ENCODE results near the gene BBS10. TPM values are rescaled to one million over a fixed set of nuclear protein-coding genes. Genes with fewer than 3 reads are reported as not detected.
A peak's percentile ranks its signal among the peaks of the same experiment; 100 is the strongest.

The BBS10 gene
- total RNA-seq, 1 donor from 2014 or later: 10.9 TPM

GRCh38 chr12:76346798-76347420, 1.3 kb downstream of the BBS10 start:
- Mint-ChIP-seq H3K27me3 (ENCODE audit: unreplicated experiment) (no peaks in the 10 kb centered on the region), H3K9me3 (ENCODE audit: unreplicated experiment) (peaks cover 6% of the 10 kb centered on the region), H3K4me3 (ENCODE audit: unreplicated experiment) (peak overlapping the region; percentile 91), H3K4me1 (ENCODE audit: low read depth, unreplicated experiment) (peaks cover 13% of the 10 kb centered on the region), H3K36me3 (ENCODE audit: unreplicated experiment) (no peaks in the 10 kb centered on the region), H3K27ac (ENCODE audit: unreplicated experiment) (peak overlapping the region; percentile 76)
- TF ChIP-seq, protein P1, sequence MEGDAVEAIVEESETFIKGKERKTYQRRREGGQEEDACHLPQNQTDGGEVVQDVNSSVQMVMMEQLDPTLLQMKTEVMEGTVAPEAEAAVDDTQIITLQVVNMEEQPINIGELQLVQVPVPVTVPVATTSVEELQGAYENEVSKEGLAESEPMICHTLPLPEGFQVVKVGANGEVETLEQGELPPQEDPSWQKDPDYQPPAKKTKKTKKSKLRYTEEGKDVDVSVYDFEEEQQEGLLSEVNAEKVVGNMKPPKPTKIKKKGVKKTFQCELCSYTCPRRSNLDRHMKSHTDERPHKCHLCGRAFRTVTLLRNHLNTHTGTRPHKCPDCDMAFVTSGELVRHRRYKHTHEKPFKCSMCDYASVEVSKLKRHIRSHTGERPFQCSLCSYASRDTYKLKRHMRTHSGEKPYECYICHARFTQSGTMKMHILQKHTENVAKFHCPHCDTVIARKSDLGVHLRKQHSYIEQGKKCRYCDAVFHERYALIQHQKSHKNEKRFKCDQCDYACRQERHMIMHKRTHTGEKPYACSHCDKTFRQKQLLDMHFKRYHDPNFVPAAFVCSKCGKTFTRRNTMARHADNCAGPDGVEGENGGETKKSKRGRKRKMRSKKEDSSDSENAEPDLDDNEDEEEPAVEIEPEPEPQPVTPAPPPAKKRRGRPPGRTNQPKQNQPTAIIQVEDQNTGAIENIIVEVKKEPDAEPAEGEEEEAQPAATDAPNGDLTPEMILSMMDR (IDR thresholded peaks at IDR 0.05; ENCODE audit: partially characterized antibody, unreplicated experiment): no peak
- no peak for DNase-seq

DNA sequence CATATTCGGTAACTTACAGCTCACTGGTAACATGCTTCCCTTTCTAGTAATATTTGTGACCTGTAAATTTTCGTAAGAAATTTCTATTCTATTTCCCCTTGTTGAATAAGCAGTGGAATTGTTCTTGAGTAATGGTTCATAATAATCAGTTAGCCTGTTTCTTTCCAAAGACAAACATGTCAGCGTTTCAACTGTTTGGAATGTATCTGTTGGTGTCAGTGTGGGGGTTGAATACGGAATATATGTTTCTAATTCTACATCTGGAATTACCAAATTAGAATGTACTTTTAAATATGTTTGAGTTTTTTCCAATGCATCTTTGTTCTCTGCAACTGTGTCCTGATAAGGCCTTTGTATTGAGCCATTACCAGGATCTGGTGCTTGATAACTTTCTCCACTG, 2.0 kb downstream of the BBS10 start:
- Mint-ChIP-seq H3K36me3 (ENCODE audit: unreplicated experiment) (no peaks in the 10 kb centered on the region), H3K4me3 (ENCODE audit: unreplicated experiment) (peak overlapping the region; percentile 91), H3K9me3 (ENCODE audit: unreplicated experiment) (peaks cover 6% of the 10 kb centered on the region), H3K27ac (ENCODE audit: unreplicated experiment) (no peak overlapping the region), H3K27me3 (ENCODE audit: unreplicated experiment) (no peaks in the 10 kb centered on the region), H3K4me1 (ENCODE audit: low read depth, unreplicated experiment) (peaks cover 13% of the 10 kb centered on the region)
- TF ChIP-seq, protein P1 (IDR thresholded peaks at IDR 0.05; ENCODE audit: partially characterized antibody, unreplicated experiment): no peak
- no peak for DNase-seq

GRCh38 chr12:76345569-76345968, 2.6 kb downstream of the BBS10 start:
- Mint-ChIP-seq H3K36me3 (ENCODE audit: unreplicated experiment) (no peaks in the 10 kb centered on the region), H3K4me3 (ENCODE audit: unreplicated experiment) (no peak overlapping the region), H3K9me3 (ENCODE audit: unreplicated experiment) (peaks cover 6% of the 10 kb centered on the region), H3K27me3 (ENCODE audit: unreplicated experiment) (no peaks in the 10 kb centered on the region), H3K4me1 (ENCODE audit: low read depth, unreplicated experiment) (peaks cover 13% of the 10 kb centered on the region), H3K27ac (ENCODE audit: unreplicated experiment) (no peak overlapping the region)
- DNase-seq: no peak
- TF ChIP-seq, protein P1 (IDR thresholded peaks at IDR 0.05; ENCODE audit: partially characterized antibody, unreplicated experiment): no peak

- H3K27ac Mint-ChIP-seq (ENCODE audit: unreplicated experiment): no peak overlapping the region
- no peaks in the 10 kb centered on the region for H3K36me3 Mint-ChIP-seq (ENCODE audit: unreplicated experiment)
- no peaks in the 10 kb centered on the region for H3K27me3 Mint-ChIP-seq (ENCODE audit: unreplicated experiment)
- no peak overlapping the region for H3K4me3 Mint-ChIP-seq (ENCODE audit: unreplicated experiment)
- H3K4me1 Mint-ChIP-seq (ENCODE audit: low read depth, unreplicated experiment): peaks cover 6% of the 10 kb centered on the region
- DNase-seq: no peak
- TF ChIP-seq, protein P1 (IDR thresholded peaks at IDR 0.05; ENCODE audit: partially characterized antibody, unreplicated experiment): no peak
- no peaks in the 10 kb centered on the region for H3K9me3 Mint-ChIP-seq (ENCODE audit: unreplicated experiment)
These were observed 6.7 kb downstream of the BBS10 start for GRCh38 chr12:76341436-76342030.

DNA sequence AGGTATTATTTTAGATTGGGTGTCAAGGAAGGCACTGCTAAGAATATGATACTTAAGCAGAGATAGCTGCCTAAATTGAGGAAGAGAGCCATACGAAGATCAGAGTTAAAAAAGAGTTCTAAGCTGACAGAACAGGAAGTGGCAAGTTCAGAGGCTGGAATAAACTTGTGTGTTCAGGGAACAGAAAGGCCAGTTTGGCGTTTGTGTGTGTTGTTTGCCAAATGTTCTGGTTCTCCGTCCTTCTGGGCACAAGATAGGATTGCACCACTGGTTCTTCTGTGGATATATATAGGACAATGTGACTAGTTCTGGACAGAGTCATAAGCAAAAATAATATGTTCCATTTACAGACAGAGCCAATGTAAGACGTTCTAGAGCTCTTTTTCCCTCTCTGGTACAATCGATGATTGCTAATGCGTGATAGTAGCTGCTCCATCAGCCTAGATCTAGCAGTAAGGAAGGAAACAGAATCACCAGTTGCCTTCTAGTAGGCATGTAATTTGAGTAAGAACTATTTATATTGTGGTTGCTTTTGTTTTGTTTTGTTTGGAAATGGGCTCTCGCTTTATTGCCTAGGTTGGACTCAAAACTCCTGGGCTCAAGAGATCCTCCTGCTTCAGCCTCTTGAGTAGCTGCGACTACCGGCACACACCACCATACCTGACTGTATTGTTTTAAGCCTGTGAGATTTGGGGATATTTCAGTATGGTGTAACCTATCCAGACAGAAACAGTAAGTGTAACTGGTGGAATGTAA, 7.4 kb downstream of the BBS10 start:
- Mint-ChIP-seq H3K27me3 (ENCODE audit: unreplicated experiment) (no peaks in the 10 kb centered on the region), H3K4me1 (ENCODE audit: low read depth, unreplicated experiment) (peaks cover 6% of the 10 kb centered on the region), H3K27ac (ENCODE audit: unreplicated experiment) (no peak overlapping the region), H3K4me3 (ENCODE audit: unreplicated experiment) (no peak overlapping the region), H3K9me3 (ENCODE audit: unreplicated experiment) (no peaks in the 10 kb centered on the region), H3K36me3 (ENCODE audit: unreplicated experiment) (no peaks in the 10 kb centered on the region)
- DNase-seq: no peak
- TF ChIP-seq, protein P1 (IDR thresholded peaks at IDR 0.05; ENCODE audit: partially characterized antibody, unreplicated experiment): no peak
